ENCODE results near the gene KIF3B.
"Not testable (repeated sequence)": the region's sequence is repeated elsewhere in the genome, so short reads cannot be mapped to it uniquely, and the experiment has no call there.

Gene KIF3B

GRCh38 chr20:32362901-32363364, 85.5 kb downstream of the KIF3B start:
- in situ Hi-C loops (cut with HindIII; ENCODE audit: low pct_ligation_motif_present, low pct_unique_long_range_greater_than_20kb, low sequenced_read_pairs) = no loop called here
- DNase-seq = no peak

DNA sequence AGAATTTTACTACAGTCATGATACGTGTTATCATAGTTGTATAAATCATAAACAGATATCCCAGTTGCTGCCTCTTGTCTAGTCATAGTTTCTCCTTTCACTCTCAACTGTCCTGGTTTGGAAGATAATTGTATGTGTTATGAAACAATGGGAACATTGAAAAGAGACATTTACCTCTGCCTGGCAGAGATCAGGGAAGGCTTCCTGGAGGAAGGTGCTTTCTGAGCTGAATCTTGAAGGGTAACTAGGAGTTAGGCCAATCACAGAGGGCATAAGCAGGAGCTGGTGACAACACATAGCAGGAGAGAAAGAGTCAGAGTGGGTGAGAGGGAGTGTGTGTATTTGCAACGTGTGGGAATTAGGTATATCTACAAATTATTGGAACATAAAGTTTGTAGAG, 86.0 kb downstream of the KIF3B start:
- in situ Hi-C loops (cut with HindIII; ENCODE audit: low pct_ligation_motif_present, low pct_unique_long_range_greater_than_20kb, low sequenced_read_pairs) = no loop called here
- DNase-seq = no peak

DNA sequence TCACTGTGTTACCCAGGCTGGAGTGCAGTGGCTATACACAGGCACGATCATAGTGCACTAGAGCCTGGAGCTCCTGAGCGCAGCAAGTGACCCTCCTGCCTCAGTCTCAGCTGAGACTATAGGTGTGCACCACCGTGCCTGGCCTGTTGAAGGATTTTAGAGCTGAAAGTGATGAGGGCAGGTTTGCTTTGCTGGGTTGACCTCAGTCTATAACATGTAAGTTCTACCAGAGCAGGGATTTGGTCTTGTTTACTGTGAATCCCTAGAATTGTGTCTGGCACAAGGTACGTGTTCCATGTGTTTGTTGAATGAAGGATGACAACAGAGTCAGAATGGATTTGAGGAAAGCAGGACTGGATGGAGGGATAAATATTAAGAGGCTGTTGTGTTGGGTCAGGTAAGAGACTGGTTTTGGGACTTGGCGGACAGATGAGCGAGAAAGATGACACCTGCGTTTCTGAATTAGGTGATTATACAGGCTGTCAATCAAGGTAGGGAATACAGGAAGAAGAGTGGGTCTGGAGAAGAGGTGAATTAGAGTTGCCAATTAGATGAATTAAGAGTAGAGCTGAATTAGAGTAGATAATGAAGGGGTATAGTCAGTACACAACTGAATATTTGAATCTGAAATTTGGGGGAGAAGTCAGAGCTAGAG, 87.2 kb downstream of the KIF3B start:
- in situ Hi-C loops (cut with HindIII; ENCODE audit: low pct_ligation_motif_present, low pct_unique_long_range_greater_than_20kb, low sequenced_read_pairs) = no loop called here
- no peak for DNase-seq

DNA sequence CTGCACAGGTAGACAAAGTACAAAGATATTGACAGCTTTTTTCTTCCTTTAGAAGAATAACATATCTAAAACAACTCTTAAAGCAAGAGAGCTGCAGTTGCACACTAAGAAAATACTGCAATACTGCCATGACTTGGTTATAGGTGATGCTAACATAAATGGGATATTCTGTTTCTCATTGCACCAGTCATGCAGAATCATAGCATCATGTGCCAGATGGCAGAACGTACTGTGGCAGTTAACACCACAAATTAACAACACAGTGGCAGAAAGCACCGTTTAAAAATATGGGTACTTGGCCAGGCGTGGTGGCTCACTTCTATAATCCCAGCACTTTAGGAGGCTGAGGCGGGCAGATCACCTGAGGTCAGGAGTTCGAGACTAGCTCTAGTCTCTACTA, 88.1 kb downstream of the KIF3B start:
- no peak for DNase-seq
- in situ Hi-C loops (cut with HindIII; ENCODE audit: low pct_ligation_motif_present, low pct_unique_long_range_greater_than_20kb, low sequenced_read_pairs) = no loop called here

DNA sequence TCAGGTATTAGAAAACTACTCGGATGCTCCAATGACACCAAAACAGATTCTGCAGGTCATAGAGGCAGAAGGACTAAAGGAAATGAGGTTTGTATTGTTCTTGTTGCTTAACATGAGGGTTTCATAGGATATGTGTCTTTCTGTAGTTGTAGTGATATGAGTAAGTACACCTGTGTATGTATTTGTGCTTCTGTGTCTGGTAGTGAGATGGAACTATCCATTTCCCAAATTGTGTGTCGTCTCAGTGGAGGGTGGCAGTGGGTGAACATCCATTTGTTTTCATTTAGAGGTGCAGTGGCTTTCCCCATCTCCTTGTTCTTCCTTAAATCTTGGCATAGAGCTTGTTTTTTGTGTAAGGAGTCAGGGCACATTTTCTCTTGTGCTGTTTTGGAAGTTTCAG, 88.9 kb downstream of the KIF3B start:
- in situ Hi-C loops (cut with HindIII; ENCODE audit: low pct_ligation_motif_present, low pct_unique_long_range_greater_than_20kb, low sequenced_read_pairs) = no loop called here
- no peak for DNase-seq

GRCh38 chr20:32368323-32368722, 90.9 kb downstream of the KIF3B start:
- no peak for DNase-seq
- in situ Hi-C loops (cut with HindIII; ENCODE audit: low pct_ligation_motif_present, low pct_unique_long_range_greater_than_20kb, low sequenced_read_pairs) = no loop called here

- in situ Hi-C loops (cut with HindIII; ENCODE audit: low pct_ligation_motif_present, low pct_unique_long_range_greater_than_20kb, low sequenced_read_pairs) = no loop called here
- peak; percentile 73 for DNase-seq
Measured at GRCh38 chr20:32368925-32369324, 91.5 kb downstream of the KIF3B start.

GRCh38 chr20:32370897-32371296, 93.4 kb downstream of the KIF3B start:
- DNase-seq = no peak
- in situ Hi-C loops (cut with HindIII; ENCODE audit: low pct_ligation_motif_present, low pct_unique_long_range_greater_than_20kb, low sequenced_read_pairs) = no loop called here

DNA sequence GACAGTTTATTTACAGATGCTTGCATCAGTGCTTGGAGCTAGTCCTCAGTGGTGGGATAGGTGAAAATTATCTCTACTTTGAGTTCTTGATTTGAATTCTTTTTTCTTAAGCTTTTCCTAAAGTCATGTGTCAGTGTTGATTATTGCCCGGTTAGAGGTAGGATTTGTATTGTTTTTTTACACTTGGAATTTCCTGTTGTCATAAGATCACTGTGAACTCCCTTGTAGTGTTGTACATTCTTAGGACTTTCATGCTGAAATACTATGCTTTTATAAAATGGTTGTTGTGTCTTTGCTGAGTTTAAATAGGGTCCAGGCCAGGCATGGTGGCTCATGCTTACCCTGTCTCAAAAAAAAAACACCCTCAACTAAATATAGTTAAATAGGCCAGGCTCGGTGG, 101.0 kb downstream of the KIF3B start:
- no peak for DNase-seq
- in situ Hi-C loops (cut with HindIII; ENCODE audit: low pct_ligation_motif_present, low pct_unique_long_range_greater_than_20kb, low sequenced_read_pairs) = no loop called here

DNA sequence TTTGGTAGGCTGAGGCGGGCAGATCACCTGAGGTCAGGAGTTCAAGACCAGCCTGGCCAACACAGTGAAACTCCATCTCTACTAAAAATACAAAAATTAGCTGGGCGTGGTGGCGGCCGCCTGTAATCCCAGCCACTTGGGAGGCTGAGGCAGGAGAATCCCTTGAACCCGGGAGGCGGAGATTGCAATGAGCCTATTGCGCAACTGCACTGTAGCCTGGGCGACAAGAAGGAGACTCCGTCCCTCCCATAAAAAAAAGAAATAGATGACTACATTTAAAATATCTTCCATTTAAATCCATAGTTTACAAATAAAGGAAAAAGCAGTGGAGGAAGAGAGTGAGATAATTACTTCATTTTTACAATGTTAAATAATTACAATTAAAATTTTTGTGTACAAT, 102.6 kb downstream of the KIF3B start:
- in situ Hi-C loops (cut with HindIII; ENCODE audit: low pct_ligation_motif_present, low pct_unique_long_range_greater_than_20kb, low sequenced_read_pairs); DNase-seq: not testable (repeated sequence)

GRCh38 chr20:32380745-32381144, 103.3 kb downstream of the KIF3B start:
- in situ Hi-C loops (cut with HindIII; ENCODE audit: low pct_ligation_motif_present, low pct_unique_long_range_greater_than_20kb, low sequenced_read_pairs) = no loop called here
- DNase-seq = no peak

DNA sequence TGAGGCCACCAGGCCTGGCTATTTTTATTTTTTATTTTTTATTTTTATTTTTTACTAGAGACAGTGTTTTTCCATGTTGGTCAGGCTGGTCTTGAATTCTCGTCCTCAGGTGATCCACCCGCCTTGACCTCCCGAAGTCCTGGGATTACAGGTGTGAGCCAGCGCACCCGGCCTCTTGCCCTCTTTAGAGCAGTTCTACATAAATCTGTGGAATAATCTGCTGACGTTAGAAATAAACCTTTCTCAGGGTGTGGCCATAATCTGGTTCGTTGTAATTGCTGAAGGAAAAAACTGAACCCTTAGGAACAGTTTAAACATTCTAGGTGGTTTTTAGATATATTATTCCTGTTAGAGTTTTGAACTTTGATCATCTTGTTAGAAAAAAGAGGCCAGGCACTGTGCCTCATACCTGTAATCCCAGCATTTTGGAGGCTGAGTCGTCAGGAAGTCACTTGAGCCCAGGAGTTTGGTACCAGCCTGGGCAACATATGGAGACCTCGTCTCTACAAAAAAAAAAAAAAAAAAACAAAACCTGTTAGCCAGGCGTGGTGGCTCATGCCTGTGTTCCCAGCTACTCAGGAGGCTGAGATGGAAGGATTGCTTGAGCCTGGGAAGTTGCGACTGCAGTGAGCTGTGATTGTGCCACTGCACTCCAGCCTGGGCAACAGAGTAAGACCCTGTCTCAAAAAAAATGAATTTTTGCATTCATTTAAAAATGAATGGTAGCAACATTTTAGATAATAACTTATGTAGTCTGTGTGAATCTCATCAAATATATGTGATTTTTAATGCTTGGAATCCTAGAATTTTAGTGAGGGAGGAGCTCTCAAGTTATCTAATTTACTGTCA, 104.9 kb downstream of the KIF3B start:
- no peak for DNase-seq
- in situ Hi-C loops (cut with HindIII; ENCODE audit: low pct_ligation_motif_present, low pct_unique_long_range_greater_than_20kb, low sequenced_read_pairs) = no loop called here

DNA sequence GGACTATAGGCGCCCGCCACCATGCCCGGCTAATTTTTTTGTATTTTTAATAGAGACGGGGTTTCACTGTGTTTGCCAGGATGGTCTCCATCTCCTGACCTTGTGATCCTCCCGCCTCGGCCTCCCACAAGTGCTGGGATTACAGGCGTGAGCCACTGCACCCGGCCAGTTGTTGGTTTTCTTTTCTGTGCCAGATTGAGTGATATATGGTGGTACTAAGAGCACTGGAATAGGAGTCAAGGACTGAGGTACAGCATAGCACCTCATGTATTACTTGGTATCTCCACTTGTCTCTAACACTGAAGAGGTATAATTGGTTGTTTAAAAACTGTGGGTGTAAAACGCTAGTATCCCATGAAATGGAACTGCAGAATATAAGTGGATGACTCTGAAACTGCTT, 106.0 kb downstream of the KIF3B start:
- DNase-seq; in situ Hi-C loops (cut with HindIII; ENCODE audit: low pct_ligation_motif_present, low pct_unique_long_range_greater_than_20kb, low sequenced_read_pairs): not testable (repeated sequence)
